MM.1S (cell line): ENCODE measurements around the gene KCNC4.

Source experiments
- DNase-seq: peaks from one replicate; pipeline ENCODE4 v3.0.0-alpha.2; 2015
- H2AFZ ChIP-seq: fragments of 300-600 bp; sonication (generic); 2 replicates; pipeline ENCODE4 v1.6.0; 2016; ENCODE audit warnings: antibody characterized with exemption, low read length
- H3F3A ChIP-seq: fragments of 300-600 bp; sonication (generic); 2 replicates; pipeline ENCODE4 v1.6.1; 2016; ENCODE audit warnings: mild to moderate bottlenecking, antibody characterized with exemption, low read length, moderate library complexity, mixed read lengths; ENCODE audit not compliant: insufficient read depth
- H3K27ac ChIP-seq: fragments of 300-600 bp; sonication (generic); 2 replicates; pipeline ENCODE4 v1.5.1; 2016; ENCODE audit warnings: mild to moderate bottlenecking, low read length
- H3K27me3 ChIP-seq: fragments of 300-600 bp; sonication (generic); replicated peaks from 2 replicates; pipeline ENCODE4 v1.6.0; 2016; ENCODE audit warnings: low read length; ENCODE audit not compliant: insufficient read depth
- H3K36me3 ChIP-seq: fragments of 300-600 bp; sonication (generic); replicated peaks from 2 replicates; pipeline ENCODE4 v1.6.1; 2016; ENCODE audit warnings: mild to moderate bottlenecking, low read length, mixed read lengths; ENCODE audit not compliant: insufficient read depth
- H3K4me1 ChIP-seq: fragments of 300-600 bp; sonication (generic); 2 replicates; pipeline ENCODE4 v1.6.1; 2016; ENCODE audit warnings: low read length, mixed read lengths
- H3K4me2 ChIP-seq: fragments of 300-600 bp; sonication (generic); 2 replicates; pipeline ENCODE4 v1.6.0; 2016; ENCODE audit warnings: low read depth, low read length
- H3K4me3 ChIP-seq: fragments of 300-600 bp; sonication (generic); 2 replicates; pipeline ENCODE4 v1.5.1; 2016; ENCODE audit warnings: low read length, mixed read lengths
- H3K79me2 ChIP-seq: fragments of 300-600 bp; sonication (generic); 2 replicates; pipeline ENCODE4 v1.6.1; 2016; ENCODE audit warnings: mixed run types, low read length, mixed read lengths
- H3K9ac ChIP-seq: fragments of 300-600 bp; sonication (generic); 2 replicates; pipeline ENCODE4 v1.6.1; 2016; ENCODE audit warnings: low read length, mixed read lengths
- H3K9me2 ChIP-seq: fragments of 300-600 bp; sonication (generic); replicated peaks from 2 replicates; pipeline ENCODE4 v1.6.1; 2016; ENCODE audit warnings: mild to moderate bottlenecking, low read length, mixed read lengths; ENCODE audit not compliant: insufficient read depth
- H3K9me3 ChIP-seq: fragments of 300-600 bp; sonication (generic); replicated peaks from 2 replicates; pipeline ENCODE4 v1.6.1; 2016; ENCODE audit warnings: mild to moderate bottlenecking, low read length, mixed read lengths; ENCODE audit not compliant: insufficient read depth
- H4K20me1 ChIP-seq: fragments of 300-600 bp; sonication (generic); 2 replicates; pipeline ENCODE4 v1.6.1; 2016; ENCODE audit warnings: mild to moderate bottlenecking, low read length, moderate library complexity, mixed read lengths; ENCODE audit not compliant: insufficient read depth
- EZH2 ChIP-seq: fragments of 300-600 bp; sonication (generic); optimal IDR thresholded peaks from 2 replicates; pipeline ENCODE3; 2017; ENCODE audit warnings: low read depth, mild to moderate bottlenecking, antibody characterized with exemption, low read length, mixed read lengths
- EZH2phosphoT487 ChIP-seq: fragments of 300-600 bp; sonication (generic); IDR thresholded peaks from 2 replicates; pipeline ENCODE4 v1.6.1; 2018; ENCODE audit warnings: antibody characterized with exemption, low read length
- TF ChIP-seq, protein P1 (sequence below): fragments of 300-600 bp; sonication (generic); IDR thresholded peaks from 2 replicates; pipeline ENCODE4 v1.5.1; 2016; ENCODE audit warnings: antibody characterized with exemption, low read length, mixed read lengths

The KCNC4 gene

DNA sequence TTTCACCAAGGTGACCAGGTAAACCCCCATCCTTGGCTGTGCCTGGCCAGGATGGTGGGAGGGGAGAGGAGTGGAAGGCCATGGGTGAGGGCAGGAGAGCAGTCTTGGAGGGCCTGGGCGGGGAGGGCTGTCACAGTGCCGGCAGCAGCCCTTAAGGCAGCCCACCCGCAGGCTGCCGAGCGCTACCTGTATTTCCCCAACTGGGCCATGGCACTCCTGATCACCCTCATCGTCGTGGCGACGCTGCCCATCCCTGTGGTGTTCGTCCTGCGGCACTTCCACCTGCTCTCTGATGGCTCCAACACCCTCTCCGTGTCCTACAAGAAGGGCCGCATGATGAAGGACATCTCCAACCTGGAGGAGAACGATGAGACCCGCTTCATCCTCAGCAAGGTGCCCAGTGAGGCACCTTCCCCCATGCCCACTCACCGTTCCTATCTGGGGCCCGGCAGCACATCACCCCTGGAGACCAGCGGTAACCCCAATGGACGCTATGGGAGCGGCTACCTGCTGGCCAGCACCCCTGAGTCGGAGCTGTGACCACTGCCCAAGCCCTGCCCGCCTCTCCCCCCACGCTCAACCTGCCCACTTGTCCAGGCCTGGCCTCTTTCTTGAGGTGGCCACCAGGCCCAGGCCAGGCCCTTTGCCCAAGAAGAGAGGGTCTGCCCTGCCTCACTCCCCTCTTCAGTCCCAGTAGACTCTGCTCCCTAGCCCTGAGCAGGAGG is 12.0 kb upstream of the KCNC4 start:
- Histone ChIP-seq H2AFZ (no peak overlapping the region), H3K4me2 (no peak overlapping the region), H3K36me3 (no peaks in the 10 kb centered on the region), H3F3A (no peaks in the 10 kb centered on the region), H4K20me1 (no peaks in the 10 kb centered on the region), H3K9ac (no peak overlapping the region), H3K4me3 (no peak overlapping the region), H3K27me3 (no peaks in the 10 kb centered on the region), H3K4me1 (no peaks in the 10 kb centered on the region), H3K9me2 (no peaks in the 10 kb centered on the region), H3K79me2 (no peaks in the 10 kb centered on the region), H3K27ac (no peak overlapping the region), H3K9me3 (no peaks in the 10 kb centered on the region)
- no peak for DNase-seq
- TF ChIP-seq, protein P1, sequence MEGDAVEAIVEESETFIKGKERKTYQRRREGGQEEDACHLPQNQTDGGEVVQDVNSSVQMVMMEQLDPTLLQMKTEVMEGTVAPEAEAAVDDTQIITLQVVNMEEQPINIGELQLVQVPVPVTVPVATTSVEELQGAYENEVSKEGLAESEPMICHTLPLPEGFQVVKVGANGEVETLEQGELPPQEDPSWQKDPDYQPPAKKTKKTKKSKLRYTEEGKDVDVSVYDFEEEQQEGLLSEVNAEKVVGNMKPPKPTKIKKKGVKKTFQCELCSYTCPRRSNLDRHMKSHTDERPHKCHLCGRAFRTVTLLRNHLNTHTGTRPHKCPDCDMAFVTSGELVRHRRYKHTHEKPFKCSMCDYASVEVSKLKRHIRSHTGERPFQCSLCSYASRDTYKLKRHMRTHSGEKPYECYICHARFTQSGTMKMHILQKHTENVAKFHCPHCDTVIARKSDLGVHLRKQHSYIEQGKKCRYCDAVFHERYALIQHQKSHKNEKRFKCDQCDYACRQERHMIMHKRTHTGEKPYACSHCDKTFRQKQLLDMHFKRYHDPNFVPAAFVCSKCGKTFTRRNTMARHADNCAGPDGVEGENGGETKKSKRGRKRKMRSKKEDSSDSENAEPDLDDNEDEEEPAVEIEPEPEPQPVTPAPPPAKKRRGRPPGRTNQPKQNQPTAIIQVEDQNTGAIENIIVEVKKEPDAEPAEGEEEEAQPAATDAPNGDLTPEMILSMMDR, result no peak
- no peak for TF ChIP-seq EZH2phosphoT487
- no peak for TF ChIP-seq EZH2

DNA sequence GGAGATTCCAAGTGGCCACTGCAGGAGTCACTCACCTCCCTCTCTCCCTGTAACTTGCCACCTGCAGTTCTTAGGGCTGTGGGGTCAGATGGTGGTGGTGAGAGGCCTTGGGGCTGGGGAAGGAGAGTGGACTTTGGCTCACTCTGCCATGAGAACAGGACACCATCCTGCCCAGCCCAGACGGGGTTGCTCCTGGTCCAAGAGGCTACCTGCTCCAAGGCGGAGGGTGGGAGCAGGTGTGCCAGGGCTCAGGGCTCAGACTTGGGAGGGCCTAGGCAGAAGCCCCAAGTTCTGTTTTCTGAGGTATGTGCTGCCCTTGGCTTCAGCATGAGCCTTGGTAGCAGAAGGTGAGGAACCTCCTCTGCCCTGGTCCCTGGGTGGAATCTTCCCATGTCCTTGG is 11.4 kb upstream of the KCNC4 start:
- no peaks in the 10 kb centered on the region for H3K36me3 ChIP-seq
- H3K9ac ChIP-seq, result no peak overlapping the region
- H3K9me2 ChIP-seq, result no peaks in the 10 kb centered on the region
- no peak overlapping the region for H3K27ac ChIP-seq
- TF ChIP-seq, protein P1, result no peak
- TF ChIP-seq EZH2phosphoT487 (no peak), EZH2 (no peak)
- H3F3A ChIP-seq, result no peaks in the 10 kb centered on the region
- H2AFZ ChIP-seq, result no peak overlapping the region
- DNase-seq, result no peak
- H3K4me3 ChIP-seq, result no peak overlapping the region
- H3K4me2 ChIP-seq, result no peak overlapping the region
- no peaks in the 10 kb centered on the region for H3K4me1 ChIP-seq
- H3K79me2 ChIP-seq, result no peaks in the 10 kb centered on the region
- no peaks in the 10 kb centered on the region for H4K20me1 ChIP-seq
- H3K27me3 ChIP-seq, result no peaks in the 10 kb centered on the region
- H3K9me3 ChIP-seq, result no peaks in the 10 kb centered on the region

DNA sequence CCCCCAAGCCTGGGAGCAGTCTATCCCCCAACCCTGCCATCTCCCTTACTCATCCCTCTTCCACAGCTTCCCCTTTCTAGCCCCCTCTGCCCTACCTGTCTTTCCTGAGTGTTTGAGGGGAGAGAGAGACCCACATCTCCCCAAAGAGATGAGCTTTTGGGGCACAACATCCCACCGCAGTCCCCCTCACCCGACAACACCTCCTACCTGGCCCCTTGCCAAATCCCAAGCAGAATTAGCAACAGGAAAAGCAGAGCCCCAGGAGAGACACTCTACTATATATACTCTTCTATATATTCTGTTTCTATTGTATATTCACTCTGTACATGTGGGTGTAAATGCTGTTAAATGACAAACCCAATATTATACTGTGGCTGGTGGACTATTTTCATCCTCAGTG is 9.9 kb upstream of the KCNC4 start:
- no peak overlapping the region for H3K4me3 ChIP-seq
- H3F3A ChIP-seq, result no peaks in the 10 kb centered on the region
- H3K4me1 ChIP-seq, result no peaks in the 10 kb centered on the region
- no peak overlapping the region for H3K4me2 ChIP-seq
- H3K27ac ChIP-seq, result no peak overlapping the region
- H3K9ac ChIP-seq, result no peak overlapping the region
- H3K27me3 ChIP-seq, result no peaks in the 10 kb centered on the region
- no peaks in the 10 kb centered on the region for H3K79me2 ChIP-seq
- no peaks in the 10 kb centered on the region for H3K9me3 ChIP-seq
- no peak for DNase-seq
- H3K36me3 ChIP-seq, result no peaks in the 10 kb centered on the region
- no peaks in the 10 kb centered on the region for H4K20me1 ChIP-seq
- no peak overlapping the region for H2AFZ ChIP-seq
- no peak for TF ChIP-seq EZH2
- TF ChIP-seq, protein P1, result no peak
- TF ChIP-seq EZH2phosphoT487, result no peak
- no peaks in the 10 kb centered on the region for H3K9me2 ChIP-seq
